ENCODE data around the gene SYNE1. TPM values are rescaled to one million over a fixed set of nuclear protein-coding genes. Genes with fewer than 3 reads are reported as not detected.

SYNE1 gene
- polyA plus RNA-seq, 1 donor from 2014 or later: 38.5 TPM

- H3K4me2 ChIP-seq (ENCODE audit: low read length): no peak overlapping the region
- H2AFZ ChIP-seq (ENCODE audit: low read depth, low read length): no peak overlapping the region
- H3K79me2 ChIP-seq (replicated peaks; ENCODE audit: insufficient read depth, low read length): no peaks in the 10 kb centered on the region
- H3F3A ChIP-seq (ENCODE audit: insufficient read depth, low read length, poor library complexity, severe bottlenecking): no peaks in the 10 kb centered on the region
- no peak for TF ChIP-seq EP300 (conservative IDR thresholded peaks at IDR 0.05; ENCODE audit: poor library complexity, severe bottlenecking)
- no peak for TF ChIP-seq SMC3 (conservative IDR thresholded peaks at IDR 0.05; ENCODE audit: poor library complexity)
- no peak for TF ChIP-seq CTCF (IDR thresholded peaks at IDR 0.05; ENCODE audit: poor library complexity, severe bottlenecking)
- TF ChIP-seq REST (IDR thresholded peaks at IDR 0.05; ENCODE audit: borderline replicate concordance): no peak
- TF ChIP-seq TAF1 (IDR thresholded peaks at IDR 0.05; ENCODE audit: low read depth): no peak
- TF ChIP-seq POLR2AphosphoS5 (IDR thresholded peaks at IDR 0.05): no peak
- no peaks in the 10 kb centered on the region for H3K27me3 ChIP-seq (ENCODE audit: insufficient read depth, low read depth, low read length)
- H3K27ac ChIP-seq (ENCODE audit: low read length): no peak overlapping the region
- H3K9me2 ChIP-seq (ENCODE audit: insufficient read depth, low read length): no peaks in the 10 kb centered on the region
- H3K9me3 ChIP-seq (ENCODE audit: low read length): no peaks in the 10 kb centered on the region
- H3K36me3 ChIP-seq (ENCODE audit: insufficient read depth, low read length): no peaks in the 10 kb centered on the region
- H4K20me1 ChIP-seq (ENCODE audit: insufficient read depth): no peaks in the 10 kb centered on the region
- H3K9ac ChIP-seq (ENCODE audit: low read length): no peak overlapping the region
- no peak overlapping the region for H3K4me3 ChIP-seq (ENCODE audit: low read length)
Observed at GRCh38 chr6:152348116-152348515, 289.0 kb downstream of the SYNE1 start.

GRCh38 chr6:152343735-152344360 lies 293.3 kb downstream of the SYNE1 start:
- no peaks in the 10 kb centered on the region for H3K9me2 ChIP-seq (ENCODE audit: insufficient read depth, low read length)

More at GRCh38 chr6:152343735-152344360, 293.3 kb downstream of the SYNE1 start:
- Histone ChIP-seq H3K4me2 (ENCODE audit: low read length) (no peak overlapping the region), H4K20me1 (ENCODE audit: insufficient read depth) (no peaks in the 10 kb centered on the region), H3K27ac (ENCODE audit: low read length) (no peak overlapping the region), H3K79me2 (replicated peaks; ENCODE audit: insufficient read depth, low read length) (no peaks in the 10 kb centered on the region), H3K9ac (ENCODE audit: low read length) (no peak overlapping the region), H3K4me3 (ENCODE audit: low read length) (no peak overlapping the region), H3F3A (ENCODE audit: insufficient read depth, low read length, poor library complexity, severe bottlenecking) (no peaks in the 10 kb centered on the region), H3K27me3 (ENCODE audit: insufficient read depth, low read depth, low read length) (no peaks in the 10 kb centered on the region), H3K36me3 (ENCODE audit: insufficient read depth, low read length) (no peaks in the 10 kb centered on the region), H2AFZ (ENCODE audit: low read depth, low read length) (no peak overlapping the region), H3K9me3 (ENCODE audit: low read length) (no peaks in the 10 kb centered on the region)
- TF ChIP-seq SMC3 (conservative IDR thresholded peaks at IDR 0.05; ENCODE audit: poor library complexity) (no peak), EZH2 (IDR thresholded peaks at IDR 0.05; ENCODE audit: borderline replicate concordance, insufficient read depth, low read length, poor library complexity, severe bottlenecking) (no peak), EP300 (conservative IDR thresholded peaks at IDR 0.05; ENCODE audit: poor library complexity, severe bottlenecking) (no peak), MXI1 (conservative IDR thresholded peaks at IDR 0.05; ENCODE audit: poor library complexity, severe bottlenecking) (no peak), POLR2AphosphoS5 (IDR thresholded peaks at IDR 0.05) (no peak), REST (IDR thresholded peaks at IDR 0.05; ENCODE audit: borderline replicate concordance) (no peak), CTCF (IDR thresholded peaks at IDR 0.05; ENCODE audit: poor library complexity, severe bottlenecking) (no peak), TAF1 (IDR thresholded peaks at IDR 0.05; ENCODE audit: low read depth) (no peak), RAD21 (conservative IDR thresholded peaks at IDR 0.05) (no peak)
